ENCODE data around the gene CEP19.
"Not testable (repeated sequence)": the region's sequence is repeated elsewhere in the genome, so short reads cannot be mapped to it uniquely, and the experiment has no call there.

GRCh38 chr3:196717162-196717561, 5.1 kb upstream of the CEP19 start:
- TF ChIP-seq CTCF, POLR2A (IDR thresholded peaks at IDR 0.05): not testable (repeated sequence)
